ENCODE data around the gene CCNT1. TPM values are rescaled to one million over a fixed set of nuclear protein-coding genes. Genes with fewer than 3 reads are reported as not detected.
A peak's percentile ranks its signal among the peaks of the same experiment; 100 is the strongest.

The CCNT1 gene
- total RNA-seq, 2 donors from 2014 or later: 12.5 to 16.2 TPM

DNA sequence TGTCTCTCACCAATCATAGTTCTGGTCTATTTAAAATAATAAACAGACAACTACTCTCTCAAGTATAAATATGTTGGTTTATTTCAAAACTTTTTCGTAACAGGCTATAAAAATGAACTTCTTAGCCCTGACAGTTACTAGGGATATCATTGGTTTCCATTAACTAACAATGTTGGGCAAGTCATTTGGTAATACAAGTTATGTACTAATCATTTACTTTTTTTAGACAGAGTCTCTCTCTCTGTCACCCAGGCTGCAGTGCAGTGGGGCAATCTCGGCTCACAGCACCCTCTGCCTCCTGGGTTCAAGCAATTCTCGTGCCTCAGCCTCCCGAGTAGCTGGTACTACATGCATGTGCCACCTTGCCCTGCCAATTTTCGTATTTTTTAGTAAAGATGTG lies 19.9 kb downstream of the CCNT1 start:
- no peak overlapping the region for H3K27ac ChIP-seq
- no peak for DNase-seq (ENCODE audit: low spot score)
- H3K4me1 ChIP-seq: peaks cover 0 to 11% of the 10 kb centered on the region in 2 donors
- no peak for TF ChIP-seq CTCF (IDR thresholded peaks at IDR 0.05)
- peaks cover 59% of the 10 kb centered on the region for H3K36me3 ChIP-seq
- H3K9me3 ChIP-seq: no peaks in the 10 kb centered on the region
- no peaks in the 10 kb centered on the region for H3K27me3 ChIP-seq
- no peak overlapping the region for H3K4me3 ChIP-seq

GRCh38 chr12:48695859-48696258 lies 20.6 kb downstream of the CCNT1 start:
- Histone ChIP-seq H3K27ac (no peak overlapping the region), H3K4me3 (no peak overlapping the region), H3K36me3 (peaks cover 59% of the 10 kb centered on the region), H3K27me3 (no peaks in the 10 kb centered on the region), H3K9me3 (no peaks in the 10 kb centered on the region), H3K4me1 (peaks cover 0 to 15% of the 10 kb centered on the region in 2 donors)
- TF ChIP-seq CTCF (IDR thresholded peaks at IDR 0.05): no peak
- DNase-seq (ENCODE audit: low spot score): no peak

DNA sequence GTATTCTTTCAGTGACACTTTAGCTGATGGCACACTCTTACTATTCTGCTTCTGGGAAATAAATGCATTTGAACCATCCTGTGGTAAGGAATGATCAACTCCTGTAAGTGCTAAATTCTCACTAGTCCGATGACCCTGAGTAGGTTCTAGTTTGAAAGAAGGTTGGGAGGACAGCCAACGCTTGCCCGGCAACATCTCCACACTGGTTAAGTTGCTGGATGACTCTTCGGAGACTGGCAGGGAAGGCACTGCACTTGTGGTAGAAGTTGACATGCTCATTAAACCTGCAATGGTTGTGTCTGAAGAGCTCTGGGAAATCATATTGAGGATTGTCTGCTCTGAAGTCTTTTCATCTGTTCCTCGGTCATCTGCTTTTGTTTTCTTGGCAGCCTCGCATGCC lies 22.5 kb downstream of the CCNT1 start:
- H3K4me1 ChIP-seq: peaks cover 0 to 17% of the 10 kb centered on the region in 2 donors
- no peak for TF ChIP-seq CTCF (IDR thresholded peaks at IDR 0.05)
- H3K27ac ChIP-seq: no peak overlapping the region
- no peak overlapping the region for H3K4me3 ChIP-seq
- no peaks in the 10 kb centered on the region for H3K27me3 ChIP-seq
- H3K36me3 ChIP-seq: peaks cover 53% of the 10 kb centered on the region
- DNase-seq (ENCODE audit: low spot score): no peak
- H3K9me3 ChIP-seq: no peaks in the 10 kb centered on the region

DNA sequence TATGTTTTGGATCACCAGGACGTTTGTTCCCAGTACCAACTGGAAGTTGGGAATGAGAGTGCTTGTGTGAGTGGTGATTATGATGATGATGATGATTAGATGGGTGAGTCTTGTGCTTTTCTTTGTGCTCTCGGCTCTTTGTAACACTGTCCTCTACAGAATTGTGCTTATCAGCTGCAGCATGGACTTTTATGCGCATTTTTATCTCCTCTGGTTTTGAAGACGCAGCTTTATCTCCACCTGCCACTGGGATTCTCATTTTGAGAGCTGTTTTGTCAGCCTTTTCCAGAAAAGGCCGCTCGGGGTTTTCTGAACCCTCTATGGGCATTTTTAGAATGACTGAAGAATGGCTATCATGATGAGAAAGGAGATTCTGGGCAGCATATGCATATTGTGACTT lies 22.9 kb downstream of the CCNT1 start:
- H3K4me3 ChIP-seq: no peak overlapping the region
- H3K9me3 ChIP-seq: no peaks in the 10 kb centered on the region
- no peaks in the 10 kb centered on the region for H3K27me3 ChIP-seq
- TF ChIP-seq CTCF (IDR thresholded peaks at IDR 0.05): no peak
- no peak overlapping the region for H3K27ac ChIP-seq
- peaks cover 53% of the 10 kb centered on the region for H3K36me3 ChIP-seq
- no peak for DNase-seq (ENCODE audit: low spot score)
- H3K4me1 ChIP-seq: peaks cover 0 to 17% of the 10 kb centered on the region in 2 donors

DNA sequence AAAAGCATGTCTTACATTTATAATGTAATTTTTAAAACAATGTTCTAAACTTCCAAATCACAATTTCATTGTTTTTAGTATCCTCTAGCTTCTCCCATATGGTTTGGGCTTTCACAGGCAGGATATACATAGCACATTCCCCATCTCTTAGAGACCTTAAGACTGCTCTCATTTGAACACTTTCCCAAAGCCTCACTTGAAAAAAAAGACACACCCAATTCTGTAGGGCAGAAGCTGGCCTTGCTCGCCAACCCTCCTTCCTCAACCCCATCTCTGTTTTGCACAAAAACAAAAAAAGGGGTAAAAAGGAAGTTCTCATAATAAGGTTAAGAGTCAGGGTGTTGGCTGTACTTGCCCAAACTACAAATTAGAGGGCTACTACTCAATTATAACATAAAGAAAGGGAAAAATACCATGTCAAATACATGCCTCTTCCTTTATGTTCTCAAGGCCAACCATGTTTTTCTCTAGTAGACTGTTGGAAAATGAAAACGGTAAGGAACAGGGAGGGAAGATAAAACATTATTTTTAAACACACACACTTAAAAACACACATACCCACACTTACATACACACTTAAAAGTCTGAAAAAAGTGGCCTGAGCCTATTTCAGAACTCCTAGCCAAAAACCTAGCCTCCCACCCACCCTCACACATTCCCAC lies 24.6 kb downstream of the CCNT1 start:
- H3K27ac ChIP-seq: peak overlapping the region in 1 of 2 donors; percentile 57
- peaks cover 0 to 17% of the 10 kb centered on the region in 2 donors for H3K4me1 ChIP-seq
- H3K36me3 ChIP-seq: peaks cover 39% of the 10 kb centered on the region
- H3K9me3 ChIP-seq: no peaks in the 10 kb centered on the region
- H3K27me3 ChIP-seq: no peaks in the 10 kb centered on the region
- DNase-seq (ENCODE audit: low spot score): no peak
- TF ChIP-seq CTCF (IDR thresholded peaks at IDR 0.05): no peak
- no peak overlapping the region for H3K4me3 ChIP-seq

GRCh38 chr12:48690990-48691389 lies 25.5 kb downstream of the CCNT1 start:
- Histone ChIP-seq H3K9me3 (no peaks in the 10 kb centered on the region), H3K4me3 (no peak overlapping the region), H3K27me3 (no peaks in the 10 kb centered on the region), H3K36me3 (peaks cover 32% of the 10 kb centered on the region), H3K4me1 (peaks cover 0 to 17% of the 10 kb centered on the region in 2 donors), H3K27ac (peak overlapping the region in 1 of 2 donors; percentile 57)
- TF ChIP-seq CTCF (IDR thresholded peaks at IDR 0.05): no peak
- DNase-seq (ENCODE audit: low spot score): no peak

All from right atrium auricular region (tissue), 2 donors.